HepG2 (cell line): ENCODE data around the gene RBBP8NL. TPM values are rescaled to one million over a fixed set of nuclear protein-coding genes. Genes with fewer than 3 reads are reported as not detected.
A peak's percentile ranks its signal among the peaks of the same experiment; 100 is the strongest.

Experiments used
- AGO1 ChIP-seq: fragments of 200-400 bp; formaldehyde crosslinking; IDR thresholded peaks from 2 replicates; pipeline ENCODE4 v1.6.1; 2017; ENCODE audit warnings: mild to moderate bottlenecking, low read depth, low read length, moderate library complexity; ENCODE audit not compliant: poor library complexity, severe bottlenecking
- ASH2L ChIP-seq: fragments of 300-600, 200-600 bp; sonication (generic); IDR thresholded peaks from 2 replicates; pipeline ENCODE4 v1.7.0; 2017; ENCODE audit warnings: low read depth, mild to moderate bottlenecking, moderate library complexity, mixed read lengths, low read length; ENCODE audit not compliant: insufficient read length
- BCL6 ChIP-seq: IDR thresholded peaks from 2 replicates; pipeline ENCODE4 v1.6.1; 2016; ENCODE audit warnings: missing genetic modification reagents, missing compliant biosample characterization
- GABPB1 ChIP-seq: IDR thresholded peaks from 2 replicates; pipeline ENCODE4 v1.6.1; 2016; ENCODE audit warnings: mild to moderate bottlenecking, missing genetic modification reagents, moderate library complexity, missing compliant biosample characterization
- MYC ChIP-seq: sonication (generic); formaldehyde crosslinking; IDR thresholded peaks from 2 replicates; pipeline ENCODE4 v1.9.0; 2021; ENCODE audit warnings: missing genetic modification reagents, borderline replicate concordance
- PCBP1 ChIP-seq: fragments of 200-400 bp; formaldehyde crosslinking; IDR thresholded peaks from 2 replicates; pipeline ENCODE4 v1.6.1; 2017; ENCODE audit warnings: mild to moderate bottlenecking, low read depth, low read length, borderline replicate concordance
- RELA ChIP-seq: sonication (generic); formaldehyde crosslinking; IDR thresholded peaks from 2 replicates; pipeline ENCODE4 v1.4.0; 2020; ENCODE audit warnings: missing genetic modification reagents
- SNRNP70 ChIP-seq: fragments of 200-400 bp; formaldehyde crosslinking; IDR thresholded peaks from 2 replicates; pipeline ENCODE4 v1.6.1; 2017; ENCODE audit warnings: mild to moderate bottlenecking, low read depth, low read length, moderate library complexity
- SP2 ChIP-seq: sonication (generic); formaldehyde crosslinking; IDR thresholded peaks from 2 replicates; pipeline ENCODE4 v1.5.1; 2020; ENCODE audit warnings: mild to moderate bottlenecking, missing genetic modification reagents
- STAG1 ChIP-seq: sonication (generic); formaldehyde crosslinking; IDR thresholded peaks from 2 replicates; pipeline ENCODE4 v1.4.0; 2020; ENCODE audit warnings: missing genetic modification reagents
- ZBTB1 ChIP-seq: sonication (generic); formaldehyde crosslinking; IDR thresholded peaks from 2 replicates; pipeline ENCODE4 v1.4.0; 2020; ENCODE audit warnings: missing genetic modification reagents, borderline replicate concordance
- ZFP82 ChIP-seq: sonication (generic); formaldehyde crosslinking; IDR thresholded peaks from 2 replicates; pipeline ENCODE4 v1.5.1; 2020; ENCODE audit warnings: mild to moderate bottlenecking, missing genetic modification reagents, borderline replicate concordance
- ZNF124 ChIP-seq: sonication (generic); formaldehyde crosslinking; IDR thresholded peaks from 2 replicates; pipeline ENCODE4 v1.4.0; 2020; ENCODE audit warnings: missing genetic modification reagents
- ZNF230 ChIP-seq: sonication (generic); formaldehyde crosslinking; IDR thresholded peaks from 2 replicates; pipeline ENCODE4 v1.4.0; 2020; ENCODE audit warnings: mild to moderate bottlenecking, missing genetic modification reagents
- ZNF44 ChIP-seq: sonication (generic); formaldehyde crosslinking; IDR thresholded peaks from 2 replicates; pipeline ENCODE4 v1.5.1; 2020; ENCODE audit warnings: mild to moderate bottlenecking, missing genetic modification reagents
- ZNF451 ChIP-seq: sonication (generic); formaldehyde crosslinking; IDR thresholded peaks from 2 replicates; pipeline ENCODE4 v1.5.0; 2020; ENCODE audit warnings: mild to moderate bottlenecking, missing genetic modification reagents
- ZNF567 ChIP-seq: sonication (generic); formaldehyde crosslinking; IDR thresholded peaks from 2 replicates; pipeline ENCODE4 v1.8.1; 2023; ENCODE audit warnings: mild to moderate bottlenecking, missing genetic modification reagents, borderline replicate concordance
- ZSCAN25 ChIP-seq: sonication (generic); formaldehyde crosslinking; IDR thresholded peaks from 2 replicates; pipeline ENCODE4 v1.8.0; 2022; ENCODE audit warnings: mild to moderate bottlenecking, missing genetic modification reagents
- polyA plus RNA-seq, 8 experiments: library from polyadenylated mRNA; depleted of rRNA in 3 of 8; stranded (reverse) in 7 of 8; unstranded in 1 of 8; fragments of >200 nt; fragmentation: Illumina TruSeq in 4 of 8; extraction: Trizol in 4 of 8; gene quantifications; 2 replicates each; pipeline versions ENCODE4 v1.2.1 to v1.2.3, GENCODE V29; 2011 to 2016; ENCODE audit warnings: low read depth in 4 of 8, missing spikeins in 1 of 8, mixed read lengths in 1 of 8; ENCODE audit not compliant: insufficient read depth in 1 of 8
- total RNA-seq, 5 experiments: library from RNA; depleted of rRNA; stranded (reverse); fragments of >200 nt; fragmentation: Illumina TruSeq; extraction: Trizol; gene quantifications; 2 replicates each; pipeline ENCODE4 v1.2.3, GENCODE V29; 2016; ENCODE audit warnings: low read depth in 1 of 5
- TF ChIP-seq, protein P1 (sequence below): sonication (generic); formaldehyde crosslinking; IDR thresholded peaks from 2 replicates; pipeline ENCODE4 v1.4.0; 2020; ENCODE audit warnings: missing genetic modification reagents
- TF ChIP-seq, protein P2 (sequence below): sonication (generic); formaldehyde crosslinking; IDR thresholded peaks from 2 replicates; pipeline ENCODE4 v1.9.0; 2022; ENCODE audit warnings: low read depth, missing genetic modification reagents
- TF ChIP-seq, protein P3 (sequence below): sonication (generic); formaldehyde crosslinking; IDR thresholded peaks from 2 replicates; pipeline ENCODE4 v1.4.0; 2020; ENCODE audit warnings: missing genetic modification reagents
- TF ChIP-seq, protein P4 (sequence below): sonication (generic); formaldehyde crosslinking; IDR thresholded peaks from 2 replicates; pipeline ENCODE4 v1.8.0; 2022; ENCODE audit warnings: low read depth, missing genetic modification reagents

The RBBP8NL gene
- total and polyA plus RNA-seq, 2 of the 13 experiments (the other 11 are each of a cell fraction or from before 2014, with no cell fraction given): 0.69 to 0.86 TPM

DNA sequence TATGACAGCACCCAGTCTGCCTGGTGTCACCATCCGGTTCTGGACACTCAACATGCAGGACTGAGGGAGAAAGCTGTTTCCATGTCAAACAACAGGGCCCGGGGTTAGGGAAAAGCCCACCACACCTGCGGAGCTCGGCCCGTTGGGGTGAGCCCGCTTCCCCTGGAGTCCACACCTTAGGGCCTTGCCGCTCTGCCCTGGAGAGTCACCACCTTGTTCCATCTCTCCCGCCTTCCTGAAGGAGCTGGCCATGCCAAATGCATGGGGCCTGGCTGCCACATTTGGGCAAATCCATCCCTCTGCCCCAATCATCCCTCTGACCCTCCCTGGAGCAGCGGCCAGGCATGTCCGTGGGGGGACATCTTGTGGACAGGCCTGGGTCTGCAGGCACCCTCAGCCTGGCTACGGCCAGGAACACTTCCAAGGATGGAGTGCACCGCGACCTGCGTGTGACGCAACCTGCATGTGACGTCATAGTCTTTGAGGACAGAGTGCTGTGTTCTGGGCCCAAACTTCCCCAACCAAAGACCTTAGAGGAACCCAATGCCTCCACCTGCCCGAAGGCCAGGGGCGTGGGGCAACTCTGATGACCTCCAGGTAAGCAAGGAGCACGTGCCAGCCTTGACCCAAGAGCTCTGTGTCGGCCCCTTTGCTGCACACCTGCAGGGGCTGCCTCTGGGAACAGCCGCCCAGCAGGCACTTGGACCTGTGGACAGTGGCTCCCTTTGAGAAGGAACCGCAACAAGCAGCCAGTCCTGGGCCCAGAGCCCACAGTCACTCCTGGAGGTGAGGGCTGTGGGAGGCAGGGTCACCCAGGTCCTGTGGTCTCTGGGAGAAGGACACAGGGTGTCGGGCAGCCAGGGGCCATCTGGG, 22.0 kb downstream of the RBBP8NL start (continued):
- TF ChIP-seq MYC (CRISPR knock-in tag) (peak; percentile 58; the same call in 1 of the 2 replicates), ZSCAN25 (peak; percentile 66; the same call in 1 of the 2 replicates), STAG1 (CRISPR knock-in tag) (peak; percentile 89), SNRNP70 (no peak), ZNF124 (0 out of 2 replicates have a peak, but pooled peaks have one; percentile 36), ZBTB1 (no peak), GABPB1 (CRISPR knock-in tag) (peak; percentile 67), RELA (CRISPR knock-in tag) (no peak; the same call in 1 of the 2 replicates), ZNF567 (CRISPR knock-in tag) (no peak), ZNF230 (CRISPR knock-in tag) (no peak), ASH2L (no peak), BCL6 (0 out of 2 replicates have a peak, but pooled peaks have one; percentile 24), ZNF451 (no peak), AGO1 (peak; percentile 81), ZNF44 (CRISPR knock-in tag) (peak; percentile 91; the same call in 1 of the 2 replicates), ZFP82 (CRISPR knock-in tag) (no peak), PCBP1 (peak; percentile 42; the same call in 1 of the 2 replicates), SP2 (CRISPR knock-in tag) (no peak)
- TF ChIP-seq, protein P1, sequence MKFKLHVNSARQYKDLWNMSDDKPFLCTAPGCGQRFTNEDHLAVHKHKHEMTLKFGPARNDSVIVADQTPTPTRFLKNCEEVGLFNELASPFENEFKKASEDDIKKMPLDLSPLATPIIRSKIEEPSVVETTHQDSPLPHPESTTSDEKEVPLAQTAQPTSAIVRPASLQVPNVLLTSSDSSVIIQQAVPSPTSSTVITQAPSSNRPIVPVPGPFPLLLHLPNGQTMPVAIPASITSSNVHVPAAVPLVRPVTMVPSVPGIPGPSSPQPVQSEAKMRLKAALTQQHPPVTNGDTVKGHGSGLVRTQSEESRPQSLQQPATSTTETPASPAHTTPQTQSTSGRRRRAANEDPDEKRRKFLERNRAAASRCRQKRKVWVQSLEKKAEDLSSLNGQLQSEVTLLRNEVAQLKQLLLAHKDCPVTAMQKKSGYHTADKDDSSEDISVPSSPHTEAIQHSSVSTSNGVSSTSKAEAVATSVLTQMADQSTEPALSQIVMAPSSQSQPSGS: peak; percentile 98
- TF ChIP-seq, protein P2, sequence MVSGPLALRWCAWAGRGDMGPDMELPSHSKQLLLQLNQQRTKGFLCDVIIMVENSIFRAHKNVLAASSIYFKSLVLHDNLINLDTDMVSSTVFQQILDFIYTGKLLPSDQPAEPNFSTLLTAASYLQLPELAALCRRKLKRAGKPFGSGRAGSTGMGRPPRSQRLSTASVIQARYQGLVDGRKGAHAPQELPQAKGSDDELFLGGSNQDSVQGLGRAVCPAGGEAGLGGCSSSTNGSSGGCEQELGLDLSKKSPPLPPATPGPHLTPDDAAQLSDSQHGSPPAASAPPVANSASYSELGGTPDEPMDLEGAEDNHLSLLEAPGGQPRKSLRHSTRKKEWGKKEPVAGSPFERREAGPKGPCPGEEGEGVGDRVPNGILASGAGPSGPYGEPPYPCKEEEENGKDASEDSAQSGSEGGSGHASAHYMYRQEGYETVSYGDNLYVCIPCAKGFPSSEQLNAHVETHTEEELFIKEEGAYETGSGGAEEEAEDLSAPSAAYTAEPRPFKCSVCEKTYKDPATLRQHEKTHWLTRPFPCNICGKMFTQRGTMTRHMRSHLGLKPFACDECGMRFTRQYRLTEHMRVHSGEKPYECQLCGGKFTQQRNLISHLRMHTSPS (CRISPR knock-in tag): no peak
- TF ChIP-seq, protein P3, sequence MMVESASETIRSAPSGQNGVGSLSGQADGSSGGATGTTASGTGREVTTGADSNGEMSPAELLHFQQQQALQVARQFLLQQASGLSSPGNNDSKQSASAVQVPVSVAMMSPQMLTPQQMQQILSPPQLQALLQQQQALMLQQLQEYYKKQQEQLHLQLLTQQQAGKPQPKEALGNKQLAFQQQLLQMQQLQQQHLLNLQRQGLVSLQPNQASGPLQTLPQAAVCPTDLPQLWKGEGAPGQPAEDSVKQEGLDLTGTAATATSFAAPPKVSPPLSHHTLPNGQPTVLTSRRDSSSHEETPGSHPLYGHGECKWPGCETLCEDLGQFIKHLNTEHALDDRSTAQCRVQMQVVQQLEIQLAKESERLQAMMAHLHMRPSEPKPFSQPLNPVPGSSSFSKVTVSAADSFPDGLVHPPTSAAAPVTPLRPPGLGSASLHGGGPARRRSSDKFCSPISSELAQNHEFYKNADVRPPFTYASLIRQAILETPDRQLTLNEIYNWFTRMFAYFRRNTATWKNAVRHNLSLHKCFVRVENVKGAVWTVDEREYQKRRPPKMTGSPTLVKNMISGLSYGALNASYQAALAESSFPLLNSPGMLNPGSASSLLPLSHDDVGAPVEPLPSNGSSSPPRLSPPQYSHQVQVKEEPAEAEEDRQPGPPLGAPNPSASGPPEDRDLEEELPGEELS (CRISPR knock-in tag): no peak; the same call in 1 of the 2 replicates
- TF ChIP-seq, protein P4, sequence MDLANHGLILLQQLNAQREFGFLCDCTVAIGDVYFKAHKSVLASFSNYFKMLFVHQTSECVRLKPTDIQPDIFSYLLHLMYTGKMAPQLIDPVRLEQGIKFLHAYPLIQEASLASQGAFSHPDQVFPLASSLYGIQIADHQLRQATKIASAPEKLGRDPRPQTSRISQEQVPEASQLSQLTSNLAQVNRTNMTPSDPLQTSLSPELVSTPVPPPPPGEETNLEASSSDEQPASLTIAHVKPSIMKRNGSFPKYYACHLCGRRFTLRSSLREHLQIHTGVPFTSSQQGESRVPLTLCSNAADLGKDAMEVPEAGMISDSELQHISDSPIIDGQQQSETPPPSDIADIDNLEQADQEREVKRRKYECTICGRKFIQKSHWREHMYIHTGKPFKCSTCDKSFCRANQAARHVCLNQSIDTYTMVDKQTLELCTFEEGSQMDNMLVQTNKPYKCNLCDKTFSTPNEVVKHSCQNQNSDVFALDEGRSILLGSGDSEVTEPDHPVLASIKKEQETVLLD (CRISPR knock-in tag): no peak
